Stimulated activated CD4-positive, alpha-beta T cell treated with anti-CD3 and anti-CD28 coated beads, Interleukin-12 subunit alpha, Interleukin-12 subunit beta, amount 100 ng/mL, for 4 hours (primary cell): ENCODE results near the gene SNRPB2.

Source experiments
- DNase-seq: peaks from one replicate; pipeline ENCODE4 v3.0.0-alpha.2; 2020

The SNRPB2 gene

DNA sequence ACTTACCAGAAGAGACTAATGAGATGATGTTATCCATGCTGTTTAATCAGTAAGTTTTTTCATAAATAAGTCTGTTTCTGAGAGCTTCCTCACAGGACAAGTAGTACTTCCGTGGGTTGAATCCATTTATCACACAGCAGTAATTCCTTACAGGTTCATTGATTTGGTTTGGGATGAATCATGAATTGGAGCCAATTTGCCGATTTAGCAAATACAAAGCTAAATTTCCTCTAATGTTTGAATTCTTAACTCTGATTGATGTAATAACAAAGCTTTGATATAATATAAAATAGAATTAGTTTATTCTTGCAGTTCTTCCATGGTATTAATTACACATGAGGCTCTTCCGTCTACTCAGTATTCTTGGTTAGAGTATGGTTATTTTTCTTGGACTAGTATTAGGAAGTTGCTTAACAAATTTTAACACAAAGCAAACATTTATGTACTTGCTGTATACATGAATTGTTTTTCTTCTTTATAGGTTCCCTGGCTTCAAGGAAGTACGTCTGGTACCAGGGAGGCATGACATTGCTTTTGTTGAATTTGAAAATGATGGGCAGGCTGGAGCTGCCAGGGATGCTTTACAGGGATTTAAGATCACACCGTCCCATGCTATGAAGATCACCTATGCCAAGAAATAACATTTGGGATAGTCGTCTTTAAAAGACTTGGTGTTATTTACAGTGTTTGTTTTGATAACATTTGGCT lies 10.7 kb downstream of the SNRPB2 start:
- no peak for DNase-seq

DNA sequence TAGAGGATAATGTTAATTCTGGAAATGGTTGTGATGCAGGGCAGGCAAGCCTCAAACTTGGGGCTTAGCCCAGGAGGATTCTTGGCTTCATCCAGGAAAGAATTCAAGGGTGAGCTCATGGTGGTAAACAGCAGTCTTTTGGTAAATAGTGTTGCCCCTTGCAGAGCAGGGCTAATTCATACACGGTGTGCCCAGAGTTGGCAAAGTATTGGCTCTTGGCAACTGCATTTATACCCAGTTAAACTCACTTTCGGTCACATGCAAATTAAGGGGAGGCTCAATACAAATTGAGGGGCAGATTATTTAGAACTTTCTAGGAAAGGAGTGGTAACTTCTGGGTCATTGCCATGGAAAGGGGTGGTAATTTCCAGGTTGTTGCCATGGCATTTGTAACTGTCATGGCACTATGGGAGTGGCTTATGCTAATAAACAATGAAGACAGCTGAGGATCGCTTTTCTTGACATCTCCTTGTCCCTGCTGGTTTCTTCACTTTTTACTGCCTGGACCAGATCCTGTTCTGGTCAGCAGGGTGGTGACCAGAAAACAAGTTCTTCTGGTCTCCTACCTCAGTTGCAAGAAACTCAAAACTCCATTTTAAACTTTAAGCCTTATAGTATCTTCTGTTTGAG lies 14.5 kb downstream of the SNRPB2 start:
- DNase-seq = no peak

DNA sequence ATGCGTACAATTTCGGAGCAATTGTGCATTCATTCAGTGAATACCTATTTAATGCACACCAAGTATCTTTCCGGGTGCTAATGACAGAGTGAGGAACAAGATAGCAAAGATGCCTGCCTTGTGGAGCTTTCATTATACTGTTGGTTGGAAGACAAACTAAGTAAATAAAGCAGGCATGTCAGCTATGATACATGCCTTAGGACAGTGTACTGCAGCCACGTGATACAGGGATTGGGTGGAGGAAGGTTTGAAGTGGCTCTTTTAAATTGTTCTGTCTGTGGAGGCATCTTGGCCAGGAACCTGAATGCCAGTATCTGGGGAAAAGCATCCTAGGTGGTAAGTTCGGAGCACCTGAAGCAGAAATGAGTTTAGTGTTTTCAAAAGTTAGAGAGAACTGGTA lies 15.4 kb downstream of the SNRPB2 start:
- no peak for DNase-seq

DNA sequence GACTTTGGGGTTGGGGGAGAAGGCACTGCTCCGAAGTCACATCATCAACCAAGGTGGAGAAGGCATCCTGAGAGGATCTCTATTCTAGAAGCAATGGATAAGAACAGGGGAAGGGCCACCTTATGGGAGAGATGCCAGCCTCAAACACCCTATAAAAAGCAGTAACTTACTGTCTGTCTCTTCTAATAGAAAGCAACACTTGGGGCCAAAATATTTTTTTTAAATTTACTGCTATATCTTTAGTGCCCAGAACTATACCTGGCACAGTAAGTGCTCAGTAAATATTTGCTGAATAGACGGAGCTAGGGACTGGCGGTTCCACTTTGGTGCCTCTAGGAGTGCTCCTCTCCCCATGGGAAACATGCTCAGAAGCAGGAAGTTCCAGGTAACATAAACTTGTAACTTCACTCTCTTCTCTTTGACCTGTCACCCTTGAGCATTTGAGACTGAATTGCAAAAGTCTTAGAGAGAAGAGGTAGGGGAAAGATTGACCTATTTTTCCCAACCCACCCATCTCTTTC lies 17.5 kb downstream of the SNRPB2 start:
- no peak for DNase-seq

DNA sequence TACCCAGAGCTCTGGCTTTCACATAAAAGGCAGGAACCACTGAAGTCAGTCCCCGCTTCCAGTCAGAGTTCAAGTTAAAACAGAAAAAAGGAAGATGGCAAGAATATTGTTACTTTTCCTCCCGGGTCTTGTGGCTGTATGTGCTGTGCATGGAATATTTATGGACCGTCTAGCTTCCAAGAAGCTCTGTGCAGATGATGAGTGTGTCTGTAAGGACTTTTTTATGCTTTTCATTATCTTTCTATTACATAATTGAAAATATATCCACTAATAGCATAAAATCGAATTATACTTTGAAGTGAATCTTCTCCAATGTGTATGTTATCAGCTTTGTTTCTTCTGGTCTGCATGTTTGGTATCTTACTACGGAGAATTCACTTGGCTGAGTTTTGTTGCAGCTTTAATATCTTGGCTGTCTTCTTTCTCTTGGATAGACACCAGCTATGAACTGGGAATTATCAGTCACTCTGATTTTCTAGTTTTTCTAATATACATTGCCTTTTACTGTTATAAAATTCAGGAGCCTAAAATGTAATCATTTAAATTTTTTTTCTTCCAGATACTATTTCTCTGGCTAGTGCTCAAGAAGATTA lies 18.6 kb downstream of the SNRPB2 start, which contains the start of gene OTOR:
Gene OTOR (plus strand): TSS at position 51 of the 593 bp plus-strand sequence. CDS start 44 bp downstream, at position 95.
- DNase-seq = no peak

DNA sequence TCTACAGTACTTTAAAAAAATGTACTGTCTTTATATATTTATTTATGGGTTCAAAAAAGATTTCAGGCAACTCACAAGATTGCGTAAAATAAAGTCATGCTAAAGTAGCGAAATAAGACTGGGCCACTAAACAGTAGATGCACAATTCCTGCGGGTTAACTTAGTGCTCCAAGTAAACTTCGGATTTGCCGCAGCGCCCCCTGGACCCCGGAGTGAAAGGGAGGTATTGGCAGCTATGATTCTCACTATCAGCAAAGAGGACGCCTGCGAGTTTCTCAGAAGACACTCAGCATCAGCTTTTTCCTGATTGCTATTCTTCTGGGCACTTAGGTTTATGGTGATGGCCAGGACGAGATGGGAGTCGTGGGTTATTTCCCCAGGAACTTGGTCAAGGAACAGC lies 19.7 kb downstream of the SNRPB2 start:
- DNase-seq = no peak

DNA sequence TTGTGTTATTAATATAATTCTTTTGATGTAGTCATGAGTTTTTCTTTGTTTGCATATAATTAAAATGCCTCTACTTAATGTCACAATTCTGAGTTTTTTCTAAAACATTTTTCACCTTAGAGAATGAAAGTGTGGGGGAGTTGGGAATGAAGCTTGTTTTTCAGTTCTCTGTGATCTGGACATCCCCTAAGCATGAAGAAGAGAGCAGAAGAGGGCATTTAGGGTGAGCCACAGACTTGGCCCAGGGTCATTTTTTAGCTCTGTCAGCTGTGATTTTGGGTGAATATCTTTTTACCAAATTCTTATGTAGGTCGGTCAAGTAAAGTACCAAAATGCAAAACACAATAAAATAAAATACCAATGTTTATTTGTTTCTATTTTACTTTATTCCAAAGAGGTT lies 22.3 kb downstream of the SNRPB2 start:
- no peak for DNase-seq

DNA sequence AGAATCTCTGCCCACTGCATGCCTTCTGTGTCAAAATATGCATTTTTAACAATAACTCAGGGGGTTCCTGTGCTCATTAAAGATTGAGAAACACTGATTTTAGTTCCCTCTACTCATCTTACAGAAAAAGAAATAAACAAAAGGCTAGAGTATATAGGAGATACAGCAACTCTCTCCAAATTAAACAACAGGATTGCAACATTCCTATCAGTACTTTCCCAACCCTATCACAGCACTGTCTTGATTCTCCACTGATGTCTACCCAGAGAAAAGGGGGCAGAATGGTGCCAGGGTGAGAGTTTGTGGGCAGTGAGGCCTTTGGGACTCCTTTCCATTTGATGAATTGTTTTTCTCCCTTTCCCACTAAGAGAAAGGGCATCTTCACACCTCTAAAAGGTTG lies 23.1 kb downstream of the SNRPB2 start:
- DNase-seq = no peak

DNA sequence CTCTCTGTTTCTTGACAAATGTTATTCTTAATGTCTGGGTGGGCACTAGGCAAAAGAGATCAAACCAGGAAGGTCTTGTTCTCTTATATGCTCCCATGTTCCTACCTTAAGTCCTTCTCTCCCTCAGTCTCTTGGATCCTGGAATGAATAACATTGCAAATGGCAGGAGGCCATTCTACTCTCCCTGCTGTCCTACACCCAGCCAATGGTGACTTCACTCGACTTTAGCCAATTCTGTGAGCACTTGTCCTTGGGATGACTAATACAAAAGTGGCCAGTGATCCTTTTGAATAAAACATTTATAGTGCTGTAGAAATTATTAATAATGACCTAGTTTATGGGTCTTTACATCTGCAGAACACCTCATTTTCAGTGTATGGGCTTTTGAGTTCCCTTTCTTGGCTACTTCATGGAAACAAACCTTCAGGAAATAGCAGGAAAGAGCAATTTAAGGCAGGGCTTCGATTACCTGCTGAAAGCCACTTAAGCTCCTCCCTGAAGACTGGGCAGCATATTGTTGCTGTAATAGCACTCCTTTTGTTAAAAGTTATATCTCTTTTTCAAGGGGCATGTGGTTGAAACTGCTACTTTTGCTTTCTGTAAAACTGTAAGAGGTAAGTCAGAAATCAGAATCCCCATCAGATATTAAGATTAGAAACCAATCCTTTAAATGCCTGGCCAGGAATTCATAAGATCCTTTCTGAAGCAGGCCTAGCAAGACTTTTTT lies 28.8 kb downstream of the SNRPB2 start:
- no peak for DNase-seq

DNA sequence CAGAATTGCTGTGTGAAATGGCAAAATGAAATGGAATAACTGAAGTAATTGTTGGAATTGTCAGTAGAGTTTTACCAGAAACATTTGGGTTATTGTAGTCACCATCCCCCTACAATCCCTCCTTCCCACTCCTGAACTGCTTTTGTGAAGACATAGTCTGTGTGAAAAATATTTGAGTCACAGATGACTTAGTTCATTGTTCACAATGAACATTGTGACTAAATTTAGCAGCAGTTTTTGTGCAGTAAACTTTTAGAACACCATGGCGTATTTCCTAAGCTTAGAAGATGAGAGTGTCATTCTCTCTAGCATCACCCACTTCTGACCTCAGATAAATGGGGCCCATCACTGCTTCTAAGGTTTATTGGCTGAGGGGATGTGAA lies 29.3 kb downstream of the SNRPB2 start:
- DNase-seq = no peak

DNA sequence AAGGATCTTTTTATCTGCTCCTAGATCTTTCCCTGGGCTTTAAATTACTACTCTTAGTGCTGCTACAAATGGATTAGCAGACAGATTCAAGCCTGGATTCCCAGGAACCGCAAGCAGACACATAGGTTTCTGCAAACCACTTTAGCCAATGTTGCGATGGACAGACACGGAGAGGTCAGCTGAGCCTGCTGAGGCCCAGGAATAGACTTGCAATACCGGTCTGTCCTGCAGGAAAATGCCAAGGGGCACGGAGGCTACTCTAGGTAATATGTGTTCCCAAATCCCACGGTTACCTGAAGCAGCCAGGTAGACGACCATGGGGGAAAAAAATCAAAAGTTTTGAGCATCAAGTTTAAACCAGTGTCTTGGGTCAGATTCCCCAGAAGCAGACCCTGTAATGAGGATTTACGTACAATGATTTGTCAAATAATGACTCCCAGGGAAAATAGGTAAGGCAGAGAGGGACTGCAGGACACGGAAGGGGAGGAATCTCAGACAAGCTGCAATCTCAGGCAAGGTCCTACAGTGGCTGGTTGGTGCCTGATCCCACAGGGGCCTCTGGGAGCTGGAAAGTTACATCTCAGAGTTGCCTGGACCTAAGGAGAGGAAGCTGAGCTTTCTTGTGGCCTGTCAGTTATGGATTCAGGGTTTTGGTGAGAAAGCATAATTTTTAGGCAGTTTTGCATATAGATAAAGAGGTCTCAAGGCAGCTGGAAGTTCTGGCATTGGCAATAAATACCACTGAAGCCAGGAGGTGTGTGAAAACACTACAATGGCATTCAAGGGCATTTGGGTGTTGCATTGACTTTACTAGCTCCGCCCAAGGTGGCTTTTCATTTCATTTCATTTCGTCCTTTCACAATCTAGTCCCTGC lies 30.8 kb downstream of the SNRPB2 start:
- no peak for DNase-seq

DNA sequence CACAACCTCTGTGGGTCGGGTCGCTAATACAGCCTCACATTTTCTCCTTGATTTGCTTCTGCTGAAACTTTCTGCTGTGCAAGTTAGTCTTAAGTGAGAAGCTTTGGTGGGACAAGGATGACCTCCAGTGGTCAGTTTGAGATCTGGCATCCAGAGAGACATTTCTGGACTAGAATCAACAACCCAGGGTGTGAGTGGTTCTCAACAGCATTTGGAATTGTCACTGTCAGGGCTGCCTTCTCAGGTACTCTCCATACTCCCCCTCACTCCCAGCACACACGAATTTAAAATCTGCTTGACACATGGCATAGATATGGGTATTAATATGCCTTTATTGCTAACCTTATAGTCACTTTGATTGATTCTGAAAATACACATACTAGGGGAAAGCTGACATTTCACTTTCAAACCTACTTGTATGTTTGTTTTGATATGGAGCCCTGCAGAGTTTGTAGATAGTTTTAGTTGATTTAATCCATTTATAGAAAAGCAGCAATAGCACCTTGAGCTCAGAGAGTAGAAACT lies 31.5 kb downstream of the SNRPB2 start:
- peak; percentile 10 for DNase-seq

DNA sequence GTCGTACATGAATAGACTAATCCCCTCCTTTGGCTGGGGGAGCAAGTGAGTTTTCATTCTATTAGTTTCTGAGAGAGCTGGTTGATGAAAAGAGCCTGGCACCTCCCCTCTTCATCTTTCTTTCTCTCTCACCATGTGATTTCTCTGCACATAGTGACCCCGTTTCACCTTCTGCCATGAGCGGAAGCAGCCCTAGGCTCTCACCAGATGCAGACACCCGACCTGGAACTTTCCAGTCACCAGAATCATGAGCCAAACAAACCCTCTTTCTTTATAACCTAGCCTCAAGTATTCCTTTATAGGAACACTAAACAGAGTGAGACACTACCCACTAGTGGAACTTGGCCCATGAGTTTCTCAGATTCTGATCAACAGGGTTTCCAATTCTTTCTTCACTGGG lies 34.7 kb downstream of the SNRPB2 start:
- no peak for DNase-seq

DNA sequence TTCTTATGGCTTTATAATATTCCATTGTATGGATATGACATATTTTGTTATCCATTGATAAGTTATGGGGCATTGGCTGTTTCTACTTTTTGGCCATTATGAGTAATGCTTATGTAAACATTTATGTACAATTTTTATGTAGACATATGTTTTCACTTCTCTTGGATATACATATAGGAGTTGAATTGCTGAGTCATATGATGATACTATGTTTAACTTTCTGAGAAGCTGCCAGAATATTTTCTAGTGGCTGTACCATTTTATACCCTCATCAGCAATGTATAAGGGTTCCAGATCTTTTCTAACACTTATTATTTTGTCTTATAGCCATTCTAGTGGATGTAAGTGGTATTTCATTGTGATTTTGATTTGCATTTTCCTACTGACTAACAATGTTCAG lies 41.4 kb downstream of the SNRPB2 start:
- no peak for DNase-seq

DNA sequence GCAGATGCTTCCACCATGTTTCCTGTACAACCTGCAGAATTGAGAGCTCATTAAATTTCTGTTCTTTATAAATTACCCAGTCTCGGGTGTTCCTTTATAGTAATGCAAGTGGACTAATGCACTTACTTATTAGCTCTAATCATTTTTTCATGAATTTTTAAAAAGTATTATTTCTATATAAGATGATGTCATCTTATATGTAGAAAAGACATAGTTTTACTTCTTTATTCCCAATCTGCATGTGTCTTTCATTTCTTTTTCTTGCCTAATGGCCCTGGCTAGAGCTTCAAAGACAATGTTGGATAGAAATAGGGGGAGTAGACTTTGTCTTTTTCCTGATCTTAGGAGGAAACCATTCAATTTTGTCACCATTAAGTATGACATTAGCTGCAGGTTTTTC lies 46.1 kb downstream of the SNRPB2 start:
- DNase-seq = no peak

DNA sequence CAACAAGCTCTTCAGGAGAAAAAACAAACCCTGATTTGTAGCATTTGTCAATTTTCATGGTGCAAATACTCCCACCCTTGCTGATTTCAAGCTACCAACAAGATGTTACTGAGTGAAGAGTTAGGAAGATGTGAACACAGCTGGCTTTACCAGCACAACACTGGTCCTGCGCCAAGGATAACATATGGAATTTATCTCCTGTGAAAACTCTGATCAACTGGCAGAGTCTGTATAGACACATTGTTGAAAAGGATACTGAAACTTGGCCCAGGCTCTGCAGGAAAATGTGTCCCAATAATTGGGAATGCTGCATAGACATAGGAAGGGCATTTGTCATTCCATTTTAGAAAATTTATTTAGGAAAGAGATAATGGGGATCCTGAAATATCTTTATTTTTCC lies 47.3 kb downstream of the SNRPB2 start:
- DNase-seq = no peak

DNA sequence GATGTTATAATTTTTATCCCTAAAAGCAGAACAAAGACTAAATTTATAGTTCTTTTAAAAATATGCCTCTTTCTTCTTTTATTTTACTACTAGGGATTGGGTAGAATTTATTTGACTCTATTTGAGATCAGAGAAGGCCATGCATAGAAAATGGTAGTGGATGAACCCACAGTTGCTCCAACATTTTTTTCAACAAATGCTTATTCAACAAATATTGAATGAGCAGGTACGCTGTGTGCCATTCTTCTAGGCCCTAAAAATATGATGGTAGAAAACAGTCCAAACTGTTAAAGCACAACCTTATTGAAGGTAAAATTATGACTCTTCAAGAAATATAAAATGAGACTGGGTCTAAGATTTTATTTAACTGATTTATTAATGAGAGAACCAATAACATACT lies 48.3 kb downstream of the SNRPB2 start:
- no peak for DNase-seq

DNA sequence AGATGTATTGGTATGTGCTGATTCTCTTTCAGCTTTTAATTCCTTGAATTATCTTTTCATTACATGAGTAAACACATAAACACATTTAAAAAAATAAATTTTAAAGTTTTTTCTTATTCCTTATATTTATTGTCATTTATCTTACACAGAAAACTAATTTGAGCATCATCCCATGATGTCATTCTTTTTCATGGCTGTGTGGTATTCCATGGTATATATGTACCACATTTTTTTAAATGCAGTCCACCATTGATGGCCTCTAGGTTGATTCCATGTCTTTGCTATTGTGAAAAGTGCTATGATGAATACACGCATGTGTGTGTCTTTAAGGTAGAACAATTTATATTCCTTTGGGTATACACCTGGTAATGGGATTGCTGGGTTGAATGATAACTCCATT lies 51.7 kb downstream of the SNRPB2 start:
- no peak for DNase-seq

DNA sequence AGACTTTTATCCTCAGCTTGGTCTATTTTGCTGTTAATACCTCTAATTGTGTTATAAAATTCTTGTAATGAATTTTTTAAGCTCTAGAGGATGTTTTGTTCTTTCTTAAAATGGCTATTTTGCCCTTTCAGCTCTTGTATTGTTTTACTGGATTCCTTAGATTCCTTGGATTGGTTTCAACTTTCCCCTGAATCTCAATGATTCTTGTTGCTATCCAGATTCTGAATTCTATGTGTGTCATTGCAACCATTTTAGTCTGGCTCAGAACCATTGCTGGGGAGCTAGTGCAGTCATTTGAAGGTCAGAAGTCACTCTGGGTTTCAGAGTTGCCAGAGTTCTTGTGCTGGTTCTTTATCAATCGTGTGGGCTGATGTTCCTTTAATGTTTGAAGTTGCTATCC lies 55.4 kb downstream of the SNRPB2 start:
- no peak for DNase-seq
